ENCODE data around the gene NDUFB8.

NDUFB8 gene

DNA sequence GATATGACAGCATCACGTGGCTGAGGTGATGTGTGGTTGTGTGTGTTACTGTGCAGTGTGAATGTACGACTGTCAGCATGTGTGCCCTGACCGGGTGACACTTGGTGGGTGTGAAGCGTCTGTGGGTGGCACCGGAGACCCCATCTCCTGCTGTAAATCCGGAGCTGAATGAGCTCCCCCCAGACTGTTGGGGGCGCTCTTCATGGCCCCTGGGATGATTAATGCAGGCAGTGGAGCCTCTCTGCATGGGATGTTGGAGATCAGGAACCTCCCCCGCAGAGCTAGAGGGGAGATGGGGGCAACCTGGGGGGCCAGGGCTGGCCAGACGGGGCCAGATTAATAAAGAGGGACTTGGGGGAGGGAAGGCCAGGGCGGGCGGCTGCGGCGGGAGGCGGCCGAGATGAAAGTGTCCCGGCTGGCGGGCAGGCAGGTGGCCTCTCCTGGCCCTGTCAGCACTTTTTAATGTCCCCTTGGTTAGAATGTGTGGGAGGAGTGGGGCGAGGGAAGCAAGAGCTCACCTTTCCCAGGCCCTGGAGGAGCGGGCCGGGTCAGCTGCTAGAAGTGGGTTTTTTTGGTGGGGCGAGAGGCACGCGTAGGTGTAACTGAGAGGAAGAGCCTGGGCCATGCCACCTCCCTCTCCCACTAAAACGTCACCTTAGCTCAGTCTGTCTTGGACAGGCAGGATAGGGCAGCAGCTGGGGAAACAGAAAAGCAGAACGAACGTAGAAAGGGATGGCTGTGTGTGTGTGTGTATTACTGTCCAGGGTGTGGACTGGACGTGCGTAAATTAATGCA lies 40.2 kb upstream of the NDUFB8 start:
- TF ChIP-seq, protein P1, sequence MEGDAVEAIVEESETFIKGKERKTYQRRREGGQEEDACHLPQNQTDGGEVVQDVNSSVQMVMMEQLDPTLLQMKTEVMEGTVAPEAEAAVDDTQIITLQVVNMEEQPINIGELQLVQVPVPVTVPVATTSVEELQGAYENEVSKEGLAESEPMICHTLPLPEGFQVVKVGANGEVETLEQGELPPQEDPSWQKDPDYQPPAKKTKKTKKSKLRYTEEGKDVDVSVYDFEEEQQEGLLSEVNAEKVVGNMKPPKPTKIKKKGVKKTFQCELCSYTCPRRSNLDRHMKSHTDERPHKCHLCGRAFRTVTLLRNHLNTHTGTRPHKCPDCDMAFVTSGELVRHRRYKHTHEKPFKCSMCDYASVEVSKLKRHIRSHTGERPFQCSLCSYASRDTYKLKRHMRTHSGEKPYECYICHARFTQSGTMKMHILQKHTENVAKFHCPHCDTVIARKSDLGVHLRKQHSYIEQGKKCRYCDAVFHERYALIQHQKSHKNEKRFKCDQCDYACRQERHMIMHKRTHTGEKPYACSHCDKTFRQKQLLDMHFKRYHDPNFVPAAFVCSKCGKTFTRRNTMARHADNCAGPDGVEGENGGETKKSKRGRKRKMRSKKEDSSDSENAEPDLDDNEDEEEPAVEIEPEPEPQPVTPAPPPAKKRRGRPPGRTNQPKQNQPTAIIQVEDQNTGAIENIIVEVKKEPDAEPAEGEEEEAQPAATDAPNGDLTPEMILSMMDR (conservative IDR thresholded peaks at IDR 0.05; ENCODE audit: low read depth, low read length), result peak; percentile 4
- no peak overlapping the region for H3K4me3 ChIP-seq (ENCODE audit: low read depth, low read length)
- no peak for DNase-seq (ENCODE audit: low read depth)

DNA sequence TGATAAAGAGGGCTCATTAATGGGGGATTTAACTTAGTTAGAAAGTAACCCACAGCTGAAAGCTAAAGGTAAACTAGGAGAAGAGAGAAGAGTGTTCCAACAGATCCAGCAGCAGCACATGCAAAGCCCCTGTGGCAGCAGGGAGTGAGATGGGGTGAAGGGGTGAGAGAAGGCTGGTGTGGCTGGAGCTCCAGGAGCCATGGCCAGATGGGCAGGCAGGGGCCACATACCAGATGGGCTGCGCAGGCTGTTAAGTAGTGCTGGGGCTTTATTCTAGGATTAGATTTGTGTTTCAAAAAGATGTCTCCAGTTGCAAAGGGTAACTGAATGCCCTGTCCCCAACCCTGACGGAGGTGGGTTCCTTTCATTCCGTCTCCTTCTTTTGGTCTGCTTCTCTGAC lies 39.2 kb upstream of the NDUFB8 start:
- DNase-seq (ENCODE audit: low read depth), result no peak
- TF ChIP-seq, protein P1 (conservative IDR thresholded peaks at IDR 0.05; ENCODE audit: low read depth, low read length), result no peak
- H3K4me3 ChIP-seq (ENCODE audit: low read depth, low read length), result no peak overlapping the region

DNA sequence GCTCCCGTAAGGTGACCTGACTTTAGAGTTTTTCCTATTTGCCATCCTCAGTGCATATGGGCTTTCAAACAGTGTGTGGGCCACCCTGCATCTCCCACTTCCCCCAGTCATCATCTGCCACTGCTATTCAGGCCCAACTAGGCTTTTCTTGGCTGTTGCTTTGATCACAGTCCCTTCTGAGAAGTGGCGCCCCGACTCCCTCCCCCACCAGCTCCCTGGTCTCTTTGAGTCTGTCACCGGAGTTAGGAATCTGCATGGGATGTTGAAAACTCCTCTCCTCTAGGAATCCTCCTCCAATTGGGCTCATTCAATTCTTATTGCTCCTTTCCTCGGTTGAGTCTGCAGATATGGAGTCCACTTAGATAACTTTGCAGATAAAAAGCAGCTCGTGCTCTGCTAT lies 38.2 kb upstream of the NDUFB8 start:
- DNase-seq (ENCODE audit: low read depth), result no peak
- H3K4me3 ChIP-seq (ENCODE audit: low read depth, low read length), result no peak overlapping the region
- TF ChIP-seq, protein P1 (conservative IDR thresholded peaks at IDR 0.05; ENCODE audit: low read depth, low read length), result no peak

- no peak for DNase-seq (ENCODE audit: low read depth)
- H3K4me3 ChIP-seq (ENCODE audit: low read depth, low read length), result no peak overlapping the region
- TF ChIP-seq, protein P1 (conservative IDR thresholded peaks at IDR 0.05; ENCODE audit: low read depth, low read length), result no peak
Measured at GRCh38 chr10:100567249-100567648, 37.6 kb upstream of the NDUFB8 start.

- no peak overlapping the region for H3K4me3 ChIP-seq (ENCODE audit: low read depth, low read length)
- TF ChIP-seq, protein P1 (conservative IDR thresholded peaks at IDR 0.05; ENCODE audit: low read depth, low read length), result no peak
- DNase-seq (ENCODE audit: low read depth), result no peak
Measured at GRCh38 chr10:100566561-100566960, 36.9 kb upstream of the NDUFB8 start.

- TF ChIP-seq, protein P1 (conservative IDR thresholded peaks at IDR 0.05; ENCODE audit: low read depth, low read length), result no peak
- no peak for DNase-seq (ENCODE audit: low read depth)
- no peak overlapping the region for H3K4me3 ChIP-seq (ENCODE audit: low read depth, low read length)
Measured at GRCh38 chr10:100565206-100565985, 35.7 kb upstream of the NDUFB8 start.

Data from choroid plexus epithelial cell (primary cell).